ENCODE data around the gene IGDCC3.
"Not testable (repeated sequence)": the region's sequence is repeated elsewhere in the genome, so short reads cannot be mapped to it uniquely, and the experiment has no call there.

IGDCC3 gene

GRCh38 chr15:65368302-65369211, 9.2 kb downstream of the IGDCC3 start:
- DNase-seq: no peak

- no peak for DNase-seq
Measured at GRCh38 chr15:65366122-65366892, 11.5 kb downstream of the IGDCC3 start.

- DNase-seq: no peak
Measured at GRCh38 chr15:65365229-65365628, 12.6 kb downstream of the IGDCC3 start.

GRCh38 chr15:65363766-65364165, 14.0 kb downstream of the IGDCC3 start:
- no peak for DNase-seq

- DNase-seq: no peak
Measured at GRCh38 chr15:65363306-65363705, 14.5 kb downstream of the IGDCC3 start.

- no peak for DNase-seq
Measured at GRCh38 chr15:65362491-65362890, 15.3 kb downstream of the IGDCC3 start.

- DNase-seq: no peak
Measured at GRCh38 chr15:65361708-65362459, 15.9 kb downstream of the IGDCC3 start.

GRCh38 chr15:65360506-65360905, 17.3 kb downstream of the IGDCC3 start:
- DNase-seq: no peak

- no peak for DNase-seq
Measured at GRCh38 chr15:65355988-65356353, 21.8 kb downstream of the IGDCC3 start.

GRCh38 chr15:65355173-65355987, 22.4 kb downstream of the IGDCC3 start:
- DNase-seq: no peak

- no peak for DNase-seq
Measured at GRCh38 chr15:65354835-65355172, 23.0 kb downstream of the IGDCC3 start.

- DNase-seq: not testable (repeated sequence)
Measured at GRCh38 chr15:65351972-65352371, 25.8 kb downstream of the IGDCC3 start.

- DNase-seq: no peak
Measured at GRCh38 chr15:65349338-65349737, 28.5 kb downstream of the IGDCC3 start.

GRCh38 chr15:65347756-65348155, 30.0 kb downstream of the IGDCC3 start:
- DNase-seq: not testable (repeated sequence)

GRCh38 chr15:65346856-65347598, 30.8 kb downstream of the IGDCC3 start:
- no peak for DNase-seq

GRCh38 chr15:65344914-65345275, 32.9 kb downstream of the IGDCC3 start:
- DNase-seq: no peak

GRCh38 chr15:65344214-65344913, 33.4 kb downstream of the IGDCC3 start:
- no peak for DNase-seq

GRCh38 chr15:65343374-65343981, 34.3 kb downstream of the IGDCC3 start:
- no peak for DNase-seq

GRCh38 chr15:65342493-65342892, 35.3 kb downstream of the IGDCC3 start:
- DNase-seq: no peak

GRCh38 chr15:65339920-65340319, 37.9 kb downstream of the IGDCC3 start:
- DNase-seq: no peak

- DNase-seq: no peak
Measured at GRCh38 chr15:65339416-65339815, 38.4 kb downstream of the IGDCC3 start.

Measured in T-helper 1 cell (primary cell).